Measurements from ENCODE around the gene SSTR5.

GRCh38 chr16:1052721-1053120 is 19.8 kb upstream of the SSTR5 start:
- no peak for TF ChIP-seq POLR2A (IDR thresholded peaks at IDR 0.05)
- no peak for TF ChIP-seq CTCF (IDR thresholded peaks at IDR 0.05)

Measured in heart left ventricle (tissue), 13 donors.